GM19351 (cell line): ENCODE results near the gene MAP3K13.

Experiments
- ATAC-seq: cut with Tn5 transposase; IDR thresholded peaks from one replicate; pipeline ENCODE4 v1.9.1; 2021; ENCODE audit warnings: mild to moderate bottlenecking, moderate library complexity; ENCODE audit not compliant: unreplicated experiment

The MAP3K13 gene

DNA sequence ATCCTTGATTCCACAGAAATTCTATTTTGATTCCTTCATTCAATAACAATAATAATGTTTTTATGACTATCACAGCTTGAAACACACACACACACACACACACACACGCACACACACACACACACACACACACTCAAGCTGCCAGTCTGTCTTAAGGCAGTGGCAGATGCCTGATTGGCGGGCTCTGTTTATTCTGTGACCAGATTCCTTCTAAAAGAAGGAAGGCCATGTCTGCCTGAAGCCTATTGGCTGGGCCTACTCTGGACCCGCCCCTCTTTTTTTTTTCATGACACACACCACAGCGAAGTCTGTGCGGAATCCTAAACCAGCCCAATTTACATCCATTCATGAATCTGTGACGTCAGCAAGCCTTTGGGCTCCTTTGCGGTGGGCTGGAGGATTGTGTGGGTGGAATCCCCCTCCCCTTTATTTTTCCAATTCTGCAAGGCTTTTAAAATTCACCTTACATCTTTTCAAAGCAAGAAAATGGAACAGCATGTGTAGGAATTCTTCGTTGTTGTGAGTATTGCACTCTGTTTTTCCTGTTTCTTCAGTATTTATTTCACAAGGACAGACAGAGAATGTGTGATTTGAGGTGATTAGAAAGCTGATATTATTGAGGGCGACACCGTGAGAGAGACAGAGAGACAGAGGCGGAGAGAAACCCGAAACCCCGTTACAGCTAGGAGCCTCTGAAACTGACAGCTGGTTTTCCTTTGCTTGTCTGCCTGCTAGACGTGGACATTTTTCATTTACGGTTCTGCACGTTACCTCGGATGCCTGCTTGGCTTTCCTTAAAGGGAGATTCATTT lies at the start of gene MAP3K13:
Gene MAP3K13, plus strand, starts transcription at position 287 of the 812 bp plus-strand sequence. CDS start 65,446 bp downstream, outside the sequence.
- peak; percentile 96 for ATAC-seq

GRCh38 chr3:185313693-185314246 lies 49.2 kb upstream of the MAP3K13 start:
- no peak for ATAC-seq

DNA sequence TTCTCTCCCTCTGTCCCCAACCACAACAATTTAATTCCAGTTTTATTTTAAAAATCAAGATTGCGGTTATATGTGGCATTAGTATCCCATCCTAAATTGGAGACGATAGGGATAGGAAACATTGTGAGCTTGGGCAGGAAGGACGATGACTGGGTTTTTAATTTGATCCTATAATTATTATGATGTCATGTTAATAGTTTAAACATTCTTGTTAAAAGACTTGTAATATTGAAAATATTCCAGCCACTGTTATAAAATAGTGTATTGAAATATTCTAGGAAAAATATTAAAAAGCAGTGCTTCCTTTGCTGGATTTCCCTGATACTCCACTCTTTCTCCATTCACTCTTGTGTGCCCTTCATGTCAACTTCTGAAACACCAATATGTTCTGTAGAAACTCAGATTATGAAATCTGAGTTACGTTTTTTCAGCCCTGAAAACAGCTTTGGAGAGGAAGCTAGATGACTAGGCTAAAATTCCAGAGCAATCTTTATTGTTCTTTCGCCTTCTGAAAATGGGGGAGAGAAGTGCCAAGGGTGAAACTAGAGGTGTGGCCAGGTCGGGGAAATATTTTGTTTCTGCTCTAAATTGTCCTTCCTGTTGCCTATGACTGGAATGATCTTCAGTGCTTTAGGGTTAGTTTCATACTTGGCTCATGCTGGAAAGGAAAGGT lies 46.1 kb upstream of the MAP3K13 start:
- no peak for ATAC-seq

GRCh38 chr3:185317674-185318073 lies 45.3 kb upstream of the MAP3K13 start:
- ATAC-seq, result no peak

- no peak for ATAC-seq
Observed at GRCh38 chr3:185318141-185318540, 44.8 kb upstream of the MAP3K13 start.

DNA sequence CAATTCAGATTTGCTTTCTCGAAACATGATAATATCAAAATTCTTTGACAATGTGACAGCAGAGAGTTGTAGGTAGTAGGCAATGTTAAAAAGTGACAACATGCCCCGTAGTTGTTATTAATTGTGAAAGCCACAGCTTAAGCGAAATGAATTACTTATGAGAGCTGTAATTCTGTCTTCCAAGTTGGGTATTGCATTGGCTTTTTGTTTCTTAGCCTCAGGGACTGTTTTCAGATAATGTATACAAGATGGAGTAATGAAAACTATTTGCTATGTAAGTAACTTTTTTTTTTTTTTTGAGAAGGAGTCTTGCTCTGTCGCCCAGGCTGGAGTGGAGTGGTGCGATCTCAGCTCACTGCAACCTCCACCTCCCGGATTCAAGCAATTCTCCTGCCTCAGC lies 43.1 kb upstream of the MAP3K13 start:
- ATAC-seq, result no peak

DNA sequence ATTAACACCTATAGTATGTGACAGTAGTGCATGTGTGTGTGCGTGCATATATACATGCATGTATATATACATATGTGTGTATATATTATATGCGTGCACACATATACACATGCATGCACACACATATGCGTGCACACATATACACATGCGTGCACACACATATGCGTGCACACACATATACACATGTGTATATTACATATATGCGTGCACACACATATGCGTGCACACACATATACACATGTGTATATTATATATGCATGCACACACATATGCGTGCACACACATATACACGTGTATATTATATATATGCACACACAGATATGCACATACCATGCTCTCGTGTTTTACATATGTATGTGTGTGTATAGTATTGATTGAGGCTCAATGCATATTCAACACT lies 42.0 kb upstream of the MAP3K13 start:
- ATAC-seq, result no peak

DNA sequence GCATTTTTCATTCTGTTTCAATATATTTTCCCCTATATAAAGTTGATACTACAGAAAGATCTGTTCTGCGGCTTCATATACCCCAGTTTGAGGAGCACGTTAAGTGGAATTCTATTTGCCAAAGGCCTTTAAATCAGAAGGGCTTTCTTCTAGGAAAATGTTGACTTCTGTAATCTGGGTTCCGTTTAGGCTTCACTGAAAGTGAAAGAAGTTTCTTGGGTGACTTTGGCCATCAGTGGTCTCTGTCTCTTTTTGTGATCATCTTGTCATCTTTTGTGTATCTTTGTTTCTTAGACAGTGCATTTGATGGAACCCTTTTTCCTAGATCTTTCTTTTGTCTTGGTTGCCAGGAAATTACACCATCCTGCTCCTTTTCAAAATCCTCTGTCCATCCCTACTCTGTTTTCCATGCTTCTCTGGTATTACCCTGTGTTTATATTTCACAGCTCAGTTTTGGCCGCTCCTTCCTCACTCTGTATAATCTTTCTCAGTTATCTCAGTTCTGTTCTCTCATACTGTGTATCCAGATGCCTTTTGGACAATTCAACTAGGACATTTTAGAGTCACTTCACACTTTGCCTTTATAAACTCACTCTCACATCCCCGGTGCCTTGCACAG lies 40.7 kb upstream of the MAP3K13 start:
- ATAC-seq, result no peak

DNA sequence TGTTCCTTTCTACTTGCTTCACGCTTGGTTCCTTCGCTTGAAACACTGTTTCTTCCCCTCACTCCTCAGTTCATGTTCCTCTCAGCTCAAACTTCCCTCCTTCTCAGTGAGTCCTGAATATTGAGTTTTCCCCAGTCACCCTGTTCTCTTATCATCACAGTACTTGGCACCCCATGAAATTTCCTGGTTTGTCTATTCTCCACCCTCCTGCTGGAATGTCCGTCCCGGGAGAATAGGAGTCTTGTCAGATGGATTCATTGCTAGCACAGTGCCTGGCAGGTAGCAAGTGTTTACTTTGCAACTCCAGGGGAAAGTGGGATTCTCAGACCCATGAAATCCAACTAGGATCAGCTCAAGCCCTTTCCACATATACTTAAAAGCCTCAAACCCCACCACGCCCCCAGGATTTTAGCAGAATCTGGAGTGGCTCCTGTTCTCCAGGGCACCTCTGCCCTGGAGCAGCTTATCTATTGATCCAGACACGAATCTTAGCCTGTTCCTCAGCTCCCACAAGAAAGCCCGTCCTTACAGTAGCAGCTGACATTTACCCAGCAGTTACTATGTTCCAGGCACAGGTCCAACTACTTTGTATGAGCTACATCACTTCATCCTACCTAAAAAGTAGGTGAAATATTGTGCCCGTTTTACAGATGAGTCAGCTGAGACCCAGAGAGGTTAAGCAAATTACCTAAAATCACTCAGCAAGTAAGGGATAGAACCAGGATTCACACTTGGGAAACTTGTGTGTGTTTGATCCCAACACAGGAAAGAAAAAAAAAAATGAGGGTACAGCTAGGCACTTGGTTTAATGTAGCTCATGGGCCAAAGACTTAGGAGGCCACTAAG lies 36.8 kb upstream of the MAP3K13 start:
- no peak for ATAC-seq

DNA sequence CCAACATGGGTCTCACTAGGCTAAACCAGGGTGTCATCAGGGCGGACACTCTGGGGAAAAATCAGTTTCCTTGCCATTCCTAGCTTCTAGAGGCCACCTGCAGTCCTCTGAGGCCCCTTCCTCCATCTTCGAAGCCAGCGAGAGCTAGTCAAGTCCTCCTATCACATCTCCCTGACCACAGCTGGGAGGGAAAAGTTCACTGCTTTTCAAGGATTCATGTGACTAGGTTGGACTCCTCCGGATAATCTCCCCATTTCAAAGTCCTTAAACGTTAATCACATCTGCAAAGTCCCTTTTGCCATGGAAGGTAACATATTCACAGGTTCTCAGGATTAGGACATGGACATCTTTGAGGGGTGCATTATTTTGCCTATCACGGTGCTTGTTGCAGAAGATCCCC lies 35.9 kb upstream of the MAP3K13 start:
- no peak for ATAC-seq

GRCh38 chr3:185328324-185329004 lies 34.5 kb upstream of the MAP3K13 start:
- ATAC-seq, result no peak

DNA sequence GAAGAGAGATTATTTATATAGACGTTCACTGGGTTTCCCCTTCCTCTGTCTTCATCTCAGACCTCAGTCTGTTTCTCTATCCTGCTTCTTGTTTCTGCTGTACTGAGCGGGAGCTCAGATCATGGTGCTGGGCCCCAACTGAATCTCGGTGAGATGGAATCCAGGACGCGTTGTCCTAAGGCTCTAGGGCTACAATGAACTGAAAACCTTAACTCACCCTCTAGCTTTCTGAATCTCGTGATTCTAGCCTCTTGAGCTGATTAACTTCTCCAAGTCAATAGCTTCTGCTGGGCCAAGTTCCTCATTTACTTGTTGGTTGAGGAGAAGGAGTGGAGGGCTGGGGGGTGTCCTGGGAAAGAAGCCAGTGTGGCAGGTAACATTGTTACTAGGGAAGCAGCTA lies 32.7 kb upstream of the MAP3K13 start:
- no peak for ATAC-seq

- no peak for ATAC-seq
Observed at GRCh38 chr3:185330644-185331043, 32.3 kb upstream of the MAP3K13 start.

- peak; percentile 100 for ATAC-seq
Observed at GRCh38 chr3:185332026-185332735, 30.8 kb upstream of the MAP3K13 start.

GRCh38 chr3:185335799-185336198 lies 27.1 kb upstream of the MAP3K13 start:
- no peak for ATAC-seq

GRCh38 chr3:185337231-185337816 lies 25.6 kb upstream of the MAP3K13 start:
- no peak for ATAC-seq

GRCh38 chr3:185339945-185340344 lies 23.0 kb upstream of the MAP3K13 start:
- no peak for ATAC-seq

GRCh38 chr3:185340751-185341150 lies 22.2 kb upstream of the MAP3K13 start:
- ATAC-seq, result no peak
